GM23338 (cell line): ENCODE measurements around the gene USP48. TPM values are rescaled to one million over a fixed set of nuclear protein-coding genes. Genes with fewer than 3 reads are reported as not detected.

Experiments used
- ATAC-seq: fragments of 200-7000 bp; cut with Tn5 transposase; 3 replicates; pipeline ENCODE4 v1.9.1; 2020
- DNase-seq: peaks from one replicate; pipeline ENCODE4 v3.0.0-alpha.2; 2015; ENCODE audit warnings: low spot score
- H2AFZ ChIP-seq: fragments of 200-600 bp; sonication (generic); 2 replicates; pipeline ENCODE4 v1.8.0; 2016; ENCODE audit warnings: antibody characterized with exemption, mild to moderate bottlenecking, moderate library complexity
- H3F3A ChIP-seq: fragments of 200-600 bp; sonication (generic); replicated peaks from 2 replicates; pipeline ENCODE4 v1.8.0; 2017; ENCODE audit warnings: antibody characterized with exemption, mixed run types, low read depth
- H3K27ac ChIP-seq: fragments of 200-600 bp; sonication (generic); 2 replicates; pipeline ENCODE4 v1.6.1; 2016; ENCODE audit warnings: low read depth
- H3K27me3 ChIP-seq: fragments of 200-600 bp; sonication (generic); 2 replicates; pipeline ENCODE4 v1.8.0; 2016; ENCODE audit warnings: mild to moderate bottlenecking, mixed run types, moderate library complexity; ENCODE audit not compliant: insufficient read depth
- H3K36me3 ChIP-seq: fragments of 200-600 bp; sonication (generic); 2 replicates; pipeline ENCODE4 v1.8.0; 2016; ENCODE audit warnings: mild to moderate bottlenecking; ENCODE audit not compliant: insufficient read depth
- H3K4me1 ChIP-seq: fragments of 200-600 bp; sonication (generic); 2 replicates; pipeline ENCODE4 v1.8.0; 2016; ENCODE audit warnings: mild to moderate bottlenecking, moderate library complexity; ENCODE audit not compliant: insufficient read depth
- H3K4me2 ChIP-seq: fragments of 200-600 bp; sonication (generic); 2 replicates; pipeline ENCODE4 v1.7.1; 2017; ENCODE audit warnings: mixed run types
- H3K4me3 ChIP-seq: fragments of 200-600 bp; sonication (generic); 2 replicates; pipeline ENCODE4 v1.6.1; 2016; ENCODE audit warnings: mixed run types
- H3K79me2 ChIP-seq: fragments of 200-600 bp; sonication (generic); replicated peaks from 2 replicates; pipeline ENCODE4 v1.8.0; 2017; ENCODE audit warnings: mild to moderate bottlenecking; ENCODE audit not compliant: insufficient read depth
- H3K9me2 ChIP-seq: fragments of 200-600 bp; sonication (generic); 2 replicates; pipeline ENCODE4 v1.8.0; 2017; ENCODE audit not compliant: insufficient read depth
- H4K20me1 ChIP-seq: fragments of 200-600 bp; sonication (generic); replicated peaks from 2 replicates; pipeline ENCODE4 v1.8.0; 2017; ENCODE audit warnings: mild to moderate bottlenecking; ENCODE audit not compliant: insufficient read depth
- H3K27ac Mint-ChIP-seq: 2 replicates; pipeline ENCODE4 v1.8.0; 2020; ENCODE audit warnings: inconsistent platforms, mild to moderate bottlenecking, moderate library complexity, mixed read lengths
- H3K27me3 Mint-ChIP-seq: 3 replicates; pipeline ENCODE4 v1.8.0; 2022; ENCODE audit warnings: low read depth, mild to moderate bottlenecking, moderate library complexity, mixed read lengths, inconsistent platforms; ENCODE audit not compliant: insufficient read depth, poor library complexity
- H3K36me3 Mint-ChIP-seq: 3 replicates; pipeline ENCODE4 v1.8.0; 2021; ENCODE audit warnings: low read depth, mild to moderate bottlenecking, inconsistent platforms, moderate library complexity, mixed read lengths
- H3K4me1 Mint-ChIP-seq: 3 replicates; pipeline ENCODE4 v1.8.0; 2020; ENCODE audit warnings: mild to moderate bottlenecking, inconsistent platforms, mixed read lengths
- H3K4me3 Mint-ChIP-seq: 3 replicates; pipeline ENCODE4 v1.8.0; 2021; ENCODE audit warnings: moderate library complexity, mild to moderate bottlenecking, inconsistent platforms, mixed read lengths
- H3K9me3 Mint-ChIP-seq: 3 replicates; pipeline ENCODE4 v1.8.0; 2020; ENCODE audit warnings: moderate library complexity, mild to moderate bottlenecking, inconsistent platforms, mixed read lengths
- CREB1 ChIP-seq: fragments of 250-450 bp; sonication (Bioruptor Pico); IDR thresholded peaks from 2 replicates; pipeline ENCODE4 v1.5.0; 2020; ENCODE audit warnings: low read depth, mild to moderate bottlenecking, moderate library complexity
- CTCF ChIP-seq, 2 experiments: fragments of 200-600 bp in 1 of 2; sonication (generic) in 1 of 2; conservative IDR thresholded peaks; 2 replicates each; pipeline versions ENCODE4 v1.5.1 to v1.6.1; 2016 to 2017; ENCODE audit warnings: antibody characterized with exemption in 2 of 2, low read depth in 2 of 2, mild to moderate bottlenecking in 2 of 2, moderate library complexity in 1 of 2
- ETS1 ChIP-seq: IDR thresholded peaks from 2 replicates; pipeline ENCODE4 v1.6.1; 2016; ENCODE audit warnings: antibody characterized with exemption
- NANOG ChIP-seq: IDR thresholded peaks from 2 replicates; pipeline ENCODE4 v1.6.1; 2016; ENCODE audit warnings: antibody characterized with exemption, borderline replicate concordance
- POLR2AphosphoS5 ChIP-seq: IDR thresholded peaks from 2 replicates; pipeline ENCODE4 v1.6.1; 2016; ENCODE audit warnings: antibody characterized with exemption, low read depth
- REST ChIP-seq: IDR thresholded peaks from one replicate; pipeline ENCODE4 v1.6.1; 2018; ENCODE audit warnings: antibody characterized with exemption; ENCODE audit not compliant: unreplicated experiment
- STAT1 ChIP-seq: IDR thresholded peaks from one replicate; pipeline ENCODE4 v1.6.1; 2016; ENCODE audit warnings: antibody characterized with exemption; ENCODE audit not compliant: unreplicated experiment
- ZNF114 ChIP-seq: fragments of 250-450 bp; sonication (Bioruptor Pico); IDR thresholded peaks from 2 replicates; pipeline ENCODE4 v1.5.0; 2020; ENCODE audit warnings: mild to moderate bottlenecking, moderate library complexity
- ZNF331 ChIP-seq: fragments of 250-450 bp; sonication (Bioruptor Pico); IDR thresholded peaks from 2 replicates; pipeline ENCODE4 v1.5.0; 2020; ENCODE audit warnings: low read depth, mild to moderate bottlenecking, moderate library complexity
- long read RNA-seq: library from polyadenylated mRNA; unstranded; transcript quantifications from one replicate; pipeline ENCODE4 v2.0.0, GENCODE V29; 2020; ENCODE audit not compliant: unreplicated experiment
- polyA plus RNA-seq: library from polyadenylated mRNA; unstranded; fragments of >200 nt; fragmentation: Nextera tagmentation; extraction: Ambion mirVana; gene quantifications from 2 replicates; pipeline ENCODE4 v1.2.1, GENCODE V29; 2016
- total RNA-seq: library from RNA; depleted of rRNA; stranded (reverse); fragments of >200 nt; shearing (Covaris generic); gene quantifications from 2 replicates; pipeline ENCODE4 v1.2.3, GENCODE V29; 2014; rRNA removed

Gene USP48
- total RNA-seq = 85.9 and 114 TPM in 2 replicates
- 144 and 151 TPM in 2 replicates for polyA plus RNA-seq
- long read RNA-seq, partial matches to known transcripts = 28 of 40 reads
- long read RNA-seq, other reads (novel, unspliced or antisense) = 8 of 40 reads

- Histone ChIP-seq H3K4me2 (peak within 1 kb of the TSS; percentile 89), H3K4me1 (peaks cover 6% of the 10 kb centered on the region), H3K79me2 (peaks cover 45% of the 10 kb centered on the region), H2AFZ (peak within 1 kb of the TSS; percentile 75; the same call in 1 of the 2 replicates), H3F3A (peaks cover 5% of the 10 kb centered on the region; the same call in 1 of the 2 replicates), H3K9me2 (no peaks in the 10 kb centered on the region), H4K20me1 (peaks cover 30% of the 10 kb centered on the region), H3K27ac (peak within 1 kb of the TSS; percentile 99), H3K4me3 (peak within 1 kb of the TSS; percentile 87), H3K36me3 (no peaks in the 10 kb centered on the region), H3K27me3 (no peaks in the 10 kb centered on the region)
- Mint-ChIP-seq H3K4me3 (peak within 1 kb of the TSS; percentile 95), H3K36me3 (peaks cover 3% of the 10 kb centered on the region; the same call in 2 of the 3 replicates), H3K27me3 (peaks cover 10% of the 10 kb centered on the region), H3K4me1 (peaks cover 22% of the 10 kb centered on the region), H3K27ac (peak within 1 kb of the TSS; percentile 100), H3K9me3 (peaks cover 8% of the 10 kb centered on the region; the same call in 2 of the 3 replicates)
- peak; percentile 74 for ATAC-seq
- TF ChIP-seq ZNF114 (CRISPR knock-in tag) (no peak), CREB1 (peak; percentile 93), ETS1 (peak; percentile 65; the same call in 1 of the 2 replicates), POLR2AphosphoS5 (peak; percentile 98), NANOG (no peak), ZNF331 (CRISPR knock-in tag) (no peak), CTCF (conservative IDR thresholded peaks at IDR 0.05; ENCODE audit: low read depth in 2 of 2) (peak in 1 of 2 experiments; percentile 12; a peak in 1 of 4 replicates)
- DNase-seq = peak; percentile 98
These were observed at the start of gene USP48 for GRCh38 chr1:21782868-21783678. TSS of gene USP48 (minus strand) at chr1:21783149. CDS start at chr1:21782957, 192 bp downstream.

- Histone ChIP-seq H3K4me2 (no peak overlapping the region), H3F3A (no peaks in the 10 kb centered on the region), H4K20me1 (no peaks in the 10 kb centered on the region), H3K79me2 (no peaks in the 10 kb centered on the region), H3K36me3 (peaks cover 6% of the 10 kb centered on the region), H3K27me3 (no peaks in the 10 kb centered on the region), H3K27ac (no peak overlapping the region), H3K4me3 (no peak overlapping the region), H3K4me1 (no peaks in the 10 kb centered on the region), H2AFZ (no peak overlapping the region), H3K9me2 (no peaks in the 10 kb centered on the region)
- ATAC-seq = no peak
- DNase-seq = no peak
- H3K27ac Mint-ChIP-seq = no peak overlapping the region
- H3K27me3 Mint-ChIP-seq = peaks cover 4% of the 10 kb centered on the region
- H3K4me1 Mint-ChIP-seq = no peaks in the 10 kb centered on the region; the same call in 2 of the 3 replicates
- H3K9me3 Mint-ChIP-seq = peaks cover 15% of the 10 kb centered on the region
- H3K36me3 Mint-ChIP-seq = peaks cover 60% of the 10 kb centered on the region
- no peak overlapping the region for H3K4me3 Mint-ChIP-seq
- TF ChIP-seq REST (no peak), CTCF (conservative IDR thresholded peaks at IDR 0.05; ENCODE audit: low read depth in 2 of 2) (no peak), STAT1 (no peak), CREB1 (no peak)
These were observed 48.6 kb upstream of the USP48 start for GRCh38 chr1:21831454-21831970.
